Measurements from ENCODE around the gene HEMGN. TPM values are rescaled to one million over a fixed set of nuclear protein-coding genes. Genes with fewer than 3 reads are reported as not detected.

The HEMGN gene
- total RNA-seq, 1 donor from 2014 or later, result not detected

GRCh38 chr9:97907046-97907445 is 30.9 kb downstream of the HEMGN start:
- TF ChIP-seq CTCF (IDR thresholded peaks at IDR 0.05; ENCODE audit: insufficient read depth, low read length, poor library complexity, severe bottlenecking), result no peak
- no peaks in the 10 kb centered on the region for H3K36me3 ChIP-seq (ENCODE audit: control insufficient read depth, insufficient read depth, low read length)
- no peaks in the 10 kb centered on the region for H3K27me3 ChIP-seq (ENCODE audit: control insufficient read depth, insufficient read depth, low read length)
- no peak overlapping the region for H3K4me3 ChIP-seq (ENCODE audit: low read depth, low read length)
- DNase-seq (ENCODE audit: low read depth), result no peak

DNA sequence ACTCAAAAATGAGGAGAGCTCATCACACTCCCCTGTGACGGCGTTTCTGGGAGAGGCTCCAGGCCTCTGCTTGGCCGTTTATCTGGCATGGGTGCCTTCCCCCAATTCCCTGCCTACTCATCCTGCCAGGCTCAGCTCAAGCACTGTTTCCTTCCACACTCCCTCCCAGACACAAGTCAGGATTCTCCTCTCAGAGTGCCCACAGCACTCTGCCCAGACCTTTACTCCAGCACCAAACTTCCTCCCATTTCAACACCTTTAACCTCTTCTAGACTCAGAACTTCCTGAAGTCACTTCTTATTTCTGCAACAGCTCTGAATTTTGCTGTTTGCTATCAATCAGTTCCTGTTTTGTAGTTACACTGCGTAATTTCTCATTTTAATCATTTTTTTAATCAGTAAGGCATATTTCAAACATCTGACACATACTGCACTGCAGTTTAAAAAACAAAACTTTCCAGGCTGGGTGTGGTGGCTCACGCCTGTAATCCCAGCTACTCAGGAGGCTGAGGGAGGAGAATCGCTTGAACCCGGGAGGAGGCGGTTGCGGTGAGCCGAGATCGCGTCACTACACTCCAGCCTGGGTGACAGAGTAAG is 31.6 kb downstream of the HEMGN start:
- H3K27me3 ChIP-seq (ENCODE audit: control insufficient read depth, insufficient read depth, low read length), result no peaks in the 10 kb centered on the region
- no peaks in the 10 kb centered on the region for H3K36me3 ChIP-seq (ENCODE audit: control insufficient read depth, insufficient read depth, low read length)
- DNase-seq (ENCODE audit: low read depth), result no peak
- TF ChIP-seq CTCF (IDR thresholded peaks at IDR 0.05; ENCODE audit: insufficient read depth, low read length, poor library complexity, severe bottlenecking), result no peak
- no peak overlapping the region for H3K4me3 ChIP-seq (ENCODE audit: low read depth, low read length)

DNA sequence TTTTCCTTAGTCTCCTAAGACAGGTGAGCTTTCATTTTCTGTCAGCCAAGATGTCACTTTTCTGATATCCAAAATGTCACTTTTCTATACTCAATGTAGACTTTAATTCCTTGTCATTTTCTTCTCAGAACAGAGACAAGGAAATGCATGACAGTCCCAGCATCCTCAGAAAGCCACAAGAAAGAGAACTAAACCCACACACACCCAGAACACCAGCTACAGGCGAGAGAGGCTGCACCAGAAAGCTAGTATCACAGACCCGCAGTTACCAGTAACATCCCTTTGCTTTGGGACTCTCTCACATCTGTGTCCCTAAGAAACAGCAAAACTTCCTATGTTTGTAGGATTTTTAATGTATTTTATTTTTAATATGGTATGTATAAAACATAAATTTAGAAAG is 32.7 kb downstream of the HEMGN start:
- H3K36me3 ChIP-seq (ENCODE audit: control insufficient read depth, insufficient read depth, low read length), result no peaks in the 10 kb centered on the region
- no peak overlapping the region for H3K4me3 ChIP-seq (ENCODE audit: low read depth, low read length)
- H3K27me3 ChIP-seq (ENCODE audit: control insufficient read depth, insufficient read depth, low read length), result no peaks in the 10 kb centered on the region
- no peak for TF ChIP-seq CTCF (IDR thresholded peaks at IDR 0.05; ENCODE audit: insufficient read depth, low read length, poor library complexity, severe bottlenecking)
- no peak for DNase-seq (ENCODE audit: low read depth)

- H3K36me3 ChIP-seq (ENCODE audit: control insufficient read depth, insufficient read depth, low read length), result no peaks in the 10 kb centered on the region
- no peak for DNase-seq (ENCODE audit: low read depth)
- H3K4me3 ChIP-seq (ENCODE audit: low read depth, low read length), result no peak overlapping the region
- no peak for TF ChIP-seq CTCF (IDR thresholded peaks at IDR 0.05; ENCODE audit: insufficient read depth, low read length, poor library complexity, severe bottlenecking)
- H3K27me3 ChIP-seq (ENCODE audit: control insufficient read depth, insufficient read depth, low read length), result no peaks in the 10 kb centered on the region
Observed at GRCh38 chr9:97904725-97905124, 33.2 kb downstream of the HEMGN start.

- no peak for TF ChIP-seq CTCF (IDR thresholded peaks at IDR 0.05; ENCODE audit: insufficient read depth, low read length, poor library complexity, severe bottlenecking)
- DNase-seq (ENCODE audit: low read depth), result no peak
- Histone ChIP-seq H3K27me3 (ENCODE audit: control insufficient read depth, insufficient read depth, low read length) (no peaks in the 10 kb centered on the region), H3K4me3 (ENCODE audit: low read depth, low read length) (no peak overlapping the region), H3K36me3 (ENCODE audit: control insufficient read depth, insufficient read depth, low read length) (no peaks in the 10 kb centered on the region)
Observed at GRCh38 chr9:97903177-97903576, 34.8 kb downstream of the HEMGN start.
